ENCODE measurements around the gene ATP6V1E1.
"Not testable (repeated sequence)": the region's sequence is repeated elsewhere in the genome, so short reads cannot be mapped to it uniquely, and the experiment has no call there.

ATP6V1E1 gene

GRCh38 chr22:17628406-17629172, at the start of gene ATP6V1E1:
Gene ATP6V1E1, minus strand, starts transcription at chr22:17628749. Its CDS starts 114 bp downstream, at chr22:17628635.
- TF ChIP-seq CTCF (conservative IDR thresholded peaks at IDR 0.05; ENCODE audit: low read depth, low read length): no peak
- Histone ChIP-seq H3K79me2 (ENCODE audit: insufficient read depth, low read depth) (peaks cover 51% of the 10 kb centered on the region), H3K27ac (peak within 1 kb of the TSS; percentile 49), H3K4me3 (IDR thresholded peaks at IDR 0.05; ENCODE audit: insufficient read depth, low read depth, low read length) (no peak within 1 kb of the TSS), H3K27me3 (ENCODE audit: insufficient read depth, low read depth) (no peaks in the 10 kb centered on the region), H3K4me2 (peak within 1 kb of the TSS; percentile 97), H3K9ac (peak within 1 kb of the TSS; percentile 72), H4K20me1 (ENCODE audit: insufficient read depth) (no peaks in the 10 kb centered on the region), H3K4me1 (ENCODE audit: low read depth, poor library complexity, severe bottlenecking) (peaks cover 35% of the 10 kb centered on the region), H3K36me3 (ENCODE audit: insufficient read depth) (no peaks in the 10 kb centered on the region; the same call in 1 of the 2 replicates), H2AFZ (ENCODE audit: low read depth) (peak within 1 kb of the TSS; percentile 89)

- peaks cover 4% of the 10 kb centered on the region; the same call in 1 of the 2 replicates for H3K79me2 ChIP-seq (ENCODE audit: insufficient read depth, low read depth)
- no peaks in the 10 kb centered on the region for H4K20me1 ChIP-seq (ENCODE audit: insufficient read depth)
- H3K4me3 ChIP-seq (IDR thresholded peaks at IDR 0.05; ENCODE audit: insufficient read depth, low read depth, low read length): no peak overlapping the region
- TF ChIP-seq CTCF (conservative IDR thresholded peaks at IDR 0.05; ENCODE audit: low read depth, low read length): no peak
- no peak overlapping the region for H3K4me2 ChIP-seq
- H3K27ac ChIP-seq: no peak overlapping the region
- no peaks in the 10 kb centered on the region for H3K27me3 ChIP-seq (ENCODE audit: insufficient read depth, low read depth)
- no peak overlapping the region for H2AFZ ChIP-seq (ENCODE audit: low read depth)
- H3K36me3 ChIP-seq (ENCODE audit: insufficient read depth): no peaks in the 10 kb centered on the region
- H3K4me1 ChIP-seq (ENCODE audit: low read depth, poor library complexity, severe bottlenecking): no peaks in the 10 kb centered on the region
- no peak overlapping the region for H3K9ac ChIP-seq
Measured at GRCh38 chr22:17675584-17675983, 47.0 kb upstream of the ATP6V1E1 start.

GRCh38 chr22:17674152-17674551, 45.6 kb upstream of the ATP6V1E1 start:
- H3K4me3 ChIP-seq (IDR thresholded peaks at IDR 0.05; ENCODE audit: insufficient read depth, low read depth, low read length): no peak overlapping the region
- peaks cover 4% of the 10 kb centered on the region; the same call in 1 of the 2 replicates for H3K79me2 ChIP-seq (ENCODE audit: insufficient read depth, low read depth)
- no peaks in the 10 kb centered on the region for H3K27me3 ChIP-seq (ENCODE audit: insufficient read depth, low read depth)
- no peak overlapping the region for H2AFZ ChIP-seq (ENCODE audit: low read depth)
- no peak overlapping the region for H3K27ac ChIP-seq
- no peaks in the 10 kb centered on the region for H3K4me1 ChIP-seq (ENCODE audit: low read depth, poor library complexity, severe bottlenecking)
- no peaks in the 10 kb centered on the region for H4K20me1 ChIP-seq (ENCODE audit: insufficient read depth)
- no peak overlapping the region for H3K9ac ChIP-seq
- H3K36me3 ChIP-seq (ENCODE audit: insufficient read depth): no peaks in the 10 kb centered on the region
- TF ChIP-seq CTCF (conservative IDR thresholded peaks at IDR 0.05; ENCODE audit: low read depth, low read length): no peak
- no peak overlapping the region for H3K4me2 ChIP-seq

GRCh38 chr22:17672417-17672991, 44.0 kb upstream of the ATP6V1E1 start:
- Histone ChIP-seq H2AFZ (ENCODE audit: low read depth) (no peak overlapping the region), H3K79me2 (ENCODE audit: insufficient read depth, low read depth) (peaks cover 4% of the 10 kb centered on the region; the same call in 1 of the 2 replicates), H3K36me3 (ENCODE audit: insufficient read depth) (no peaks in the 10 kb centered on the region), H3K4me3 (IDR thresholded peaks at IDR 0.05; ENCODE audit: insufficient read depth, low read depth, low read length) (no peak overlapping the region), H3K27me3 (ENCODE audit: insufficient read depth, low read depth) (no peaks in the 10 kb centered on the region), H3K4me2 (no peak overlapping the region), H3K27ac (no peak overlapping the region), H3K9ac (no peak overlapping the region), H3K4me1 (ENCODE audit: low read depth, poor library complexity, severe bottlenecking) (no peaks in the 10 kb centered on the region), H4K20me1 (ENCODE audit: insufficient read depth) (no peaks in the 10 kb centered on the region)
- TF ChIP-seq CTCF (conservative IDR thresholded peaks at IDR 0.05; ENCODE audit: low read depth, low read length): no peak

- H3K79me2 ChIP-seq (ENCODE audit: insufficient read depth, low read depth); H4K20me1 ChIP-seq (ENCODE audit: insufficient read depth); H3K4me1 ChIP-seq (ENCODE audit: low read depth, poor library complexity, severe bottlenecking); H3K4me2 ChIP-seq; H3K9ac ChIP-seq; H3K27me3 ChIP-seq (ENCODE audit: insufficient read depth, low read depth); H2AFZ ChIP-seq (ENCODE audit: low read depth); H3K4me3 ChIP-seq (IDR thresholded peaks at IDR 0.05; ENCODE audit: insufficient read depth, low read depth, low read length); H3K27ac ChIP-seq; H3K36me3 ChIP-seq (ENCODE audit: insufficient read depth): not testable (repeated sequence)
Measured at GRCh38 chr22:17671521-17672092, 43.1 kb upstream of the ATP6V1E1 start.

Measured in KMS-11 (cell line).